Sigmoid colon (tissue), 4 donors: Measurements from ENCODE around the gene EPG5.

ENCODE experiments used
- POLR2AphosphoS5 ChIP-seq, 4 donors: sonication (generic); formaldehyde crosslinking; IDR thresholded peaks; one replicate each; pipeline ENCODE4 v1.6.1; 2017; ENCODE audit warnings: antibody characterized with exemption in 4 of 4
- TF ChIP-seq, protein P1 (sequence below), 4 experiments: fragments of 450-650 bp in 3 of 4; fragments of 200-600 bp in 1 of 4; IDR thresholded peaks; one replicate each; pipeline ENCODE4 v1.5.1; 2016 to 2019; ENCODE audit warnings: antibody characterized with exemption in 4 of 4, mild to moderate bottlenecking in 3 of 4, moderate library complexity in 2 of 4

DNA sequence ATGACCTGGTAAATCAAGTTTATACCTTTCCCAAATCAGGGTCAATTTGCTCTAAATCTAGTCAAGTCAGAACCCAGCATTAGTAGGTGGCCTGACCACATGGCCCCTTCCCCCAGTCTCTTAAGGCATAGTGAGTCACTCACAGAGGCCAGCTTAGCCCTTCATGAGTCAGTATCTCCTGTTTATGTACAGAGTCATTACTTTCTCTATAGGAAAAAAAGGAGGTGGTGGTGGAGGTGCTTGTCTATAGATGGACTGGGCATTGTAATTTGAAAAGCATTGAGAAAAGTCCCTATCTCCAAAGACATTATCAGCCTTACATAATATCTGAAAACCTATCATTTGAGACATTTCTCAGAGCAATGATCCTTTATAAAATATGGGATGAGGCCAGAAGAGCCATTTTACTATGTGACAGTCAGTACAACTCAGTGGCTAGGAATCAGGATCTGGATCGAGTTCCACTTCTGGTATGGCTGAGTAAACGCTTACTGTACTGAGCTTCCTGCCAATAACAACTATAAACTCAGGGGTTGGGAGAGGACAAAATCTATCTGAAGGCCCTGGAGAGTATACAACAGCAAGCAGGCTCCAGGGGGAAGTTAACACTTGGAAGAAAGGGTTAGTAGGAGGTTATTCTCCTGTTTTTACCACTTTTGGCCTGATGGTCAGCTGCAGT lies 164.2 kb downstream of the EPG5 start:
- TF ChIP-seq, protein P1, sequence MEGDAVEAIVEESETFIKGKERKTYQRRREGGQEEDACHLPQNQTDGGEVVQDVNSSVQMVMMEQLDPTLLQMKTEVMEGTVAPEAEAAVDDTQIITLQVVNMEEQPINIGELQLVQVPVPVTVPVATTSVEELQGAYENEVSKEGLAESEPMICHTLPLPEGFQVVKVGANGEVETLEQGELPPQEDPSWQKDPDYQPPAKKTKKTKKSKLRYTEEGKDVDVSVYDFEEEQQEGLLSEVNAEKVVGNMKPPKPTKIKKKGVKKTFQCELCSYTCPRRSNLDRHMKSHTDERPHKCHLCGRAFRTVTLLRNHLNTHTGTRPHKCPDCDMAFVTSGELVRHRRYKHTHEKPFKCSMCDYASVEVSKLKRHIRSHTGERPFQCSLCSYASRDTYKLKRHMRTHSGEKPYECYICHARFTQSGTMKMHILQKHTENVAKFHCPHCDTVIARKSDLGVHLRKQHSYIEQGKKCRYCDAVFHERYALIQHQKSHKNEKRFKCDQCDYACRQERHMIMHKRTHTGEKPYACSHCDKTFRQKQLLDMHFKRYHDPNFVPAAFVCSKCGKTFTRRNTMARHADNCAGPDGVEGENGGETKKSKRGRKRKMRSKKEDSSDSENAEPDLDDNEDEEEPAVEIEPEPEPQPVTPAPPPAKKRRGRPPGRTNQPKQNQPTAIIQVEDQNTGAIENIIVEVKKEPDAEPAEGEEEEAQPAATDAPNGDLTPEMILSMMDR (IDR thresholded peaks at IDR 0.05), result no peak
- no peak for TF ChIP-seq POLR2AphosphoS5 (IDR thresholded peaks at IDR 0.05)
